ENCODE data around the gene RSBN1L. TPM values are rescaled to one million over a fixed set of nuclear protein-coding genes. Genes with fewer than 3 reads are reported as not detected.

The RSBN1L gene
- total and polyA plus RNA-seq, 2 of the 8 experiments (the other 6 are each of a cell fraction or from before 2014, with no cell fraction given) = 4.1 to 22.1 TPM

DNA sequence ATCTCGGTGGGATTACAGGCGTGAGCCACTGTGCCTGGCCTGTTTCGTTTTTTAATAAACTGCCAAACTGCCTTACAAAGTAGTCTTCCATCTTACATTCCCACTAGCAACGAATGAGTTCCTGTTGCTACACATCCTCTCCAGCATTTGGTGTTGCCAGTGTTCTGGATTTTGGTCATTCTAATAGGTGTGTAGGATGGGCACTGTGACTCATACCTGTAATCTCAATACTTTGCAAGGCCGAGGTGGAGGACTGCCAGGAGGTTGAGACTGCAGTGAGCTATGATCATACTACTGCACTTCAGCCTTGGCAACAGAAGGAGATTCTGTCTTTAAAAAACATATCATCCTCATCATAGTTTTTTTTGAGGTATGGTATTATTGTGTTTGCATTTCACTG is 21.4 kb upstream of the RSBN1L start:
- Histone ChIP-seq H4K20me1 (replicated peaks in 1 of 2; ENCODE audit: control insufficient read depth in 1 of 2, insufficient read depth in 2 of 2, low read length in 2 of 2) (peaks cover 0 to 1% of the 10 kb centered on the region in 2 experiments), H3K79me2 (ENCODE audit: control insufficient read depth in 1 of 2, insufficient read depth in 2 of 2, low read length in 2 of 2) (no peaks in the 10 kb centered on the region), H3K4ac (replicated peaks; ENCODE audit: insufficient read length, low read depth, low read length) (no peak overlapping the region), H4K5ac (ENCODE audit: insufficient read length, low read depth, low read length) (no peak overlapping the region), H2AK5ac (ENCODE audit: low read depth, low read length) (no peak overlapping the region), H2BK120ac (replicated peaks; ENCODE audit: low read depth, low read length) (no peak overlapping the region), H3K56ac (replicated peaks; ENCODE audit: insufficient read length, low read depth, low read length) (no peak overlapping the region), H2BK15ac (ENCODE audit: low read length) (no peak overlapping the region), H3K4me2 (ENCODE audit: insufficient read depth in 1 of 2, low read depth in 2 of 2, low read length in 2 of 2) (no peak overlapping the region), H3K79me1 (ENCODE audit: low read depth, low read length) (no peaks in the 10 kb centered on the region), H3K18ac (ENCODE audit: extremely low read depth, low read length) (no peak overlapping the region), H2AFZ (ENCODE audit: low read length) (no peak overlapping the region), H3K4me1 (replicated peaks in 1 of 4; ENCODE audit: control insufficient read depth in 3 of 4, insufficient read depth in 4 of 4, low read length in 3 of 4) (no peaks in the 10 kb centered on the region), H2BK5ac (ENCODE audit: low read depth, low read length) (no peak overlapping the region), H3K23me2 (ENCODE audit: low read depth, low read length) (no peaks in the 10 kb centered on the region), H3K23ac (ENCODE audit: insufficient read length) (no peak overlapping the region), H3K27me3 (replicated peaks in 1 of 4; ENCODE audit: control insufficient read depth in 3 of 4, extremely low read depth in 1 of 4, insufficient read depth in 3 of 4, low read length in 3 of 4) (no peaks in the 10 kb centered on the region), H4K8ac (ENCODE audit: extremely low read depth, insufficient read depth, low read length) (no peak overlapping the region), H3K4me3 (ENCODE audit: extremely low read depth in 1 of 4, insufficient read depth in 2 of 4, low read depth in 3 of 4, low read length in 4 of 4) (no peak overlapping the region), H3K36me3 (ENCODE audit: control insufficient read depth in 2 of 4, insufficient read depth in 4 of 4, low read length in 3 of 4) (no peaks in the 10 kb centered on the region), H3K27ac (ENCODE audit: low read depth, low read length) (no peak overlapping the region), H3K14ac (ENCODE audit: insufficient read length) (no peak overlapping the region), H3K9me3 (ENCODE audit: insufficient read depth in 2 of 2, low read depth in 1 of 2, low read length in 1 of 2) (no peaks in the 10 kb centered on the region), H2BK12ac (ENCODE audit: low read depth, low read length) (no peak overlapping the region), H4K91ac (replicated peaks; ENCODE audit: insufficient read length, low read length) (no peak overlapping the region), H3K9ac (replicated peaks in 1 of 4; ENCODE audit: extremely low read depth in 1 of 4, low read depth in 3 of 4, low read length in 3 of 4) (no peak overlapping the region), H2BK20ac (ENCODE audit: low read length) (no peak overlapping the region)
- WGBS, 2 experiments (ENCODE audit: extremely low coverage in 1 of 2, insufficient coverage in 1 of 2, insufficient read length in 1 of 2, insufficient replicate concordance in 2 of 2, low coverage in 1 of 2, low lambda C conversion rate in 2 of 2, missing lambda C conversion rate in 1 of 2) = 86% methylated on average over 5 of the region's 5 CpGs; no CpG with 5 or more reads in 1 of the 2 experiments
- CTCF ChIA-PET (ENCODE audit: partially characterized antibody) = interaction anchor here (0.6 to 1.9 kb wide), 9 partner anchors 10 to 261 kb away, joined by 3 to 7 read pairs (median 3); no protein-coding TSS in a partner anchor
- no peak for DNase-seq (ENCODE audit: low read depth in 1 of 2, low spot score in 2 of 2)
- TF ChIP-seq, protein P1, sequence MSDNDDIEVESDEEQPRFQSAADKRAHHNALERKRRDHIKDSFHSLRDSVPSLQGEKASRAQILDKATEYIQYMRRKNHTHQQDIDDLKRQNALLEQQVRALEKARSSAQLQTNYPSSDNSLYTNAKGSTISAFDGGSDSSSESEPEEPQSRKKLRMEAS (IDR thresholded peaks at IDR 0.05) = no peak
- TF ChIP-seq, protein P2, sequence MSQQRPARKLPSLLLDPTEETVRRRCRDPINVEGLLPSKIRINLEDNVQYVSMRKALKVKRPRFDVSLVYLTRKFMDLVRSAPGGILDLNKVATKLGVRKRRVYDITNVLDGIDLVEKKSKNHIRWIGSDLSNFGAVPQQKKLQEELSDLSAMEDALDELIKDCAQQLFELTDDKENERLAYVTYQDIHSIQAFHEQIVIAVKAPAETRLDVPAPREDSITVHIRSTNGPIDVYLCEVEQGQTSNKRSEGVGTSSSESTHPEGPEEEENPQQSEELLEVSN (IDR thresholded peaks at IDR 0.05) = no peak
- no peak for TF ChIP-seq SIN3A (conservative IDR thresholded peaks at IDR 0.05 in 1 of 2, IDR thresholded peaks at IDR 0.05 in 1 of 2; ENCODE audit: low read depth in 1 of 2, low read length in 2 of 2)
- TF ChIP-seq RFX5 (IDR thresholded peaks at IDR 0.05; ENCODE audit: borderline replicate concordance, low read depth, low read length) = no peak
- no peak for TF ChIP-seq BRCA1 (IDR thresholded peaks at IDR 0.05; ENCODE audit: low read depth, low read length)
- no peak for TF ChIP-seq TEAD4 (IDR thresholded peaks at IDR 0.05; ENCODE audit: low read depth, low read length)
- no peak for TF ChIP-seq CHD2 (IDR thresholded peaks at IDR 0.05; ENCODE audit: low read length)
- no peak for TF ChIP-seq EP300 (IDR thresholded peaks at IDR 0.05; ENCODE audit: borderline replicate concordance in 1 of 2, low read depth in 2 of 2, low read length in 2 of 2)
- TF ChIP-seq SAP30 (IDR thresholded peaks at IDR 0.05; ENCODE audit: insufficient read depth, insufficient replicate concordance, low read length) = no peak
- no peak for TF ChIP-seq CEBPB (IDR thresholded peaks at IDR 0.05; ENCODE audit: low read depth, low read length)
- POLR2A ChIA-PET (ENCODE audit: partially characterized antibody) = interaction anchor here (1.2 to 1.4 kb wide), 2 partner anchors 10 to 23 kb away, joined by 3 to 4 read pairs; no protein-coding TSS in a partner anchor
- no peak for FAIRE-seq

All from H1 (cell line).